Measurements from ENCODE around the gene PPP2R5E.

- TF ChIP-seq, protein P1, sequence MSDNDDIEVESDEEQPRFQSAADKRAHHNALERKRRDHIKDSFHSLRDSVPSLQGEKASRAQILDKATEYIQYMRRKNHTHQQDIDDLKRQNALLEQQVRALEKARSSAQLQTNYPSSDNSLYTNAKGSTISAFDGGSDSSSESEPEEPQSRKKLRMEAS (IDR thresholded peaks at IDR 0.05), result no peak
- TF ChIP-seq CTCF (IDR thresholded peaks at IDR 0.05; ENCODE audit: control extremely low read depth in 1 of 3, insufficient read depth in 1 of 3, low read depth in 1 of 3, low read length in 3 of 3) (no peak), CEBPB (IDR thresholded peaks at IDR 0.05; ENCODE audit: low read depth, low read length) (no peak), TCF12 (IDR thresholded peaks at IDR 0.05; ENCODE audit: low read depth, low read length) (no peak), CHD2 (IDR thresholded peaks at IDR 0.05; ENCODE audit: low read length) (no peak), EZH2 (IDR thresholded peaks at IDR 0.05; ENCODE audit: low read depth, low read length, severe bottlenecking) (no peak), HDAC2 (IDR thresholded peaks at IDR 0.05; ENCODE audit: borderline replicate concordance in 1 of 2, low read depth in 2 of 2, low read length in 2 of 2) (no peak), EGR1 (IDR thresholded peaks at IDR 0.05; ENCODE audit: borderline replicate concordance, low read depth, low read length) (no peak), SIN3A (conservative IDR thresholded peaks at IDR 0.05 in 1 of 2, IDR thresholded peaks at IDR 0.05 in 1 of 2; ENCODE audit: low read depth in 1 of 2, low read length in 2 of 2) (no peak), BRCA1 (IDR thresholded peaks at IDR 0.05; ENCODE audit: low read depth, low read length) (no peak), CHD1 (IDR thresholded peaks at IDR 0.05; ENCODE audit: low read depth, low read length) (no peak), POLR2AphosphoS5 (IDR thresholded peaks at IDR 0.05; ENCODE audit: low read depth, low read length) (no peak), TAF7 (optimal IDR thresholded peaks at IDR 0.05; ENCODE audit: borderline replicate concordance, low read depth, low read length) (no peak)
- TF ChIP-seq, protein P2, sequence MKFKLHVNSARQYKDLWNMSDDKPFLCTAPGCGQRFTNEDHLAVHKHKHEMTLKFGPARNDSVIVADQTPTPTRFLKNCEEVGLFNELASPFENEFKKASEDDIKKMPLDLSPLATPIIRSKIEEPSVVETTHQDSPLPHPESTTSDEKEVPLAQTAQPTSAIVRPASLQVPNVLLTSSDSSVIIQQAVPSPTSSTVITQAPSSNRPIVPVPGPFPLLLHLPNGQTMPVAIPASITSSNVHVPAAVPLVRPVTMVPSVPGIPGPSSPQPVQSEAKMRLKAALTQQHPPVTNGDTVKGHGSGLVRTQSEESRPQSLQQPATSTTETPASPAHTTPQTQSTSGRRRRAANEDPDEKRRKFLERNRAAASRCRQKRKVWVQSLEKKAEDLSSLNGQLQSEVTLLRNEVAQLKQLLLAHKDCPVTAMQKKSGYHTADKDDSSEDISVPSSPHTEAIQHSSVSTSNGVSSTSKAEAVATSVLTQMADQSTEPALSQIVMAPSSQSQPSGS (IDR thresholded peaks at IDR 0.05; ENCODE audit: low read length), result no peak
Observed at GRCh38 chr14:63426838-63427352, 116.3 kb downstream of the PPP2R5E start.

Data from H1 (cell line).